AG09319 (cell line): ENCODE measurements around the gene PLCL1.

Source experiments
- DNase-seq: peaks from one replicate; pipeline ENCODE4 v3.0.0-alpha.2; 2010; ENCODE audit warnings: low read depth; ENCODE audit errors: extremely low read depth
- TF ChIP-seq, protein P1 (sequence below): IDR thresholded peaks from 2 replicates; pipeline ENCODE4 v1.5.1; 2011; ENCODE audit warnings: low read depth, mild to moderate bottlenecking, inconsistent platforms, low read length, moderate library complexity

The PLCL1 gene

GRCh38 chr2:197994751-197995150 is 190.4 kb downstream of the PLCL1 start:
- DNase-seq = no peak
- TF ChIP-seq, protein P1, sequence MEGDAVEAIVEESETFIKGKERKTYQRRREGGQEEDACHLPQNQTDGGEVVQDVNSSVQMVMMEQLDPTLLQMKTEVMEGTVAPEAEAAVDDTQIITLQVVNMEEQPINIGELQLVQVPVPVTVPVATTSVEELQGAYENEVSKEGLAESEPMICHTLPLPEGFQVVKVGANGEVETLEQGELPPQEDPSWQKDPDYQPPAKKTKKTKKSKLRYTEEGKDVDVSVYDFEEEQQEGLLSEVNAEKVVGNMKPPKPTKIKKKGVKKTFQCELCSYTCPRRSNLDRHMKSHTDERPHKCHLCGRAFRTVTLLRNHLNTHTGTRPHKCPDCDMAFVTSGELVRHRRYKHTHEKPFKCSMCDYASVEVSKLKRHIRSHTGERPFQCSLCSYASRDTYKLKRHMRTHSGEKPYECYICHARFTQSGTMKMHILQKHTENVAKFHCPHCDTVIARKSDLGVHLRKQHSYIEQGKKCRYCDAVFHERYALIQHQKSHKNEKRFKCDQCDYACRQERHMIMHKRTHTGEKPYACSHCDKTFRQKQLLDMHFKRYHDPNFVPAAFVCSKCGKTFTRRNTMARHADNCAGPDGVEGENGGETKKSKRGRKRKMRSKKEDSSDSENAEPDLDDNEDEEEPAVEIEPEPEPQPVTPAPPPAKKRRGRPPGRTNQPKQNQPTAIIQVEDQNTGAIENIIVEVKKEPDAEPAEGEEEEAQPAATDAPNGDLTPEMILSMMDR = no peak

DNA sequence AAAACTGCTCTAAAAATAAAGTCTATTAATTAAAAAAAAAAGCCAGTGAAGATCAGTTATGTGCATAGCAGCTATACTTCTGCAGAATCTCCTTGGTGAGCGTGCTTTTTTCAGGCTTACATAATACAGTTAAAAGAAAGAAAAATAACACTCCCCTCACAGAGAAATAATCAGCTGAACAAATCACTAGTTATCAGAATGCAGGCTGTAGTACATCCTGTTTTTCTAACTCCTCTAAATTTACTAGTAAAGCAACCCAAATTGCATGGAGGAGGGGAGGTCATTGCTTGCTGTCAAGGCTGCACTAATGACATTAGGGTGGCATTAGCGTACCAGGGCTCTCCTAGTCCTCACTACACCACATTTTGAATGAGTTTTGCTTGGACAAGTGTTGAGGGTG is 192.2 kb downstream of the PLCL1 start:
- TF ChIP-seq, protein P1 = no peak
- DNase-seq = no peak

- TF ChIP-seq, protein P1 = no peak
- no peak for DNase-seq
Observed at GRCh38 chr2:197997083-197997541, 192.7 kb downstream of the PLCL1 start.

- no peak for DNase-seq
Observed at GRCh38 chr2:197998702-197999101, 194.3 kb downstream of the PLCL1 start.

DNA sequence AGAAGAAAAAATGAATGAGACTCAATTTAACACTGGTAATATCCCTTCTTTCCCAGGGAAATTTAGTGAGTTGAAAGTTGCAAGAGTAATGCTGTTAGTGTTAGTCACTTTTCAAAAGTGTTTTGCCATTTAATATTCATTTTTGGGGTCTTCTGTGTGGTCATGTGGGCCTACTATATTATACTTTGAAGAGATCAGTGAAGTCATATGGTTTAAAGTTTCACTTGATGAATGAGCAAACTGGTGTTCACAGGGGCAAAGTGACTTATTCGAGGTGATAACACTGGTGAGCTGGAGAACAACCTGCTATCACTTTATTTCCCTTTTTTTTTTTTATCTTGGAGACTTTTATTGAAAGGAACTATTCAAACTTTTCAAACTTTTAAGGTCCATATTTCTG is 196.0 kb downstream of the PLCL1 start:
- TF ChIP-seq, protein P1 = no peak
- DNase-seq = no peak

More at GRCh38 chr2:197998702-197999101, 194.3 kb downstream of the PLCL1 start:
- TF ChIP-seq, protein P1 = no peak

DNA sequence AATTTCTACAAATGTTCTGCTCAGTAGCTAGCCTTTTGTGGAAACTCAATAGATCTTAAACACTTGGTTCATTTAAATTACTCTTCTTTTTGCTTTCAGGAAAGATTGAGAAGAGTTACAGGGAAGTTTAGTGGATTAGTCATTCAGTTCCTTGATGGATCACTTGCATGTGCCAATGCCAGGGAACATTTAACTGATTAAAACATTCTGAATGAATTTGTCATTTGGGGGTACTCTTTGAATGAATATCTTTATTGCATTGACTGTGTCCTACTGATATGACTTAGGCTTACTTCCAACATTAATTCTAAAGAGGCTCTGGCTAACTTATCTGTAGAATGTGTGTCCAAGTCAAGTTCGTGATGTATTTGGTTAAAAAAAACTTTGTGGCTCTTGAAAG is 199.8 kb downstream of the PLCL1 start:
- TF ChIP-seq, protein P1 = no peak
- no peak for DNase-seq

- no peak for DNase-seq
- TF ChIP-seq, protein P1 = no peak
Observed at GRCh38 chr2:198004921-198005829, 200.8 kb downstream of the PLCL1 start.
